Mucosa of rectum (tissue), 2 donors: ENCODE results near the gene ATAD3A.
"Not testable (repeated sequence)": the region's sequence is repeated elsewhere in the genome, so short reads cannot be mapped to it uniquely, and the experiment has no call there.

Source experiments
- H3K27ac ChIP-seq, 2 donors: one replicate each; pipeline ENCODE4 v1.7.0; 2013; ENCODE audit warnings: inconsistent platforms in 2 of 2, low read depth in 2 of 2, low read length in 2 of 2
- H3K27me3 ChIP-seq, 2 donors: one replicate each; pipeline ENCODE4 v1.7.0; 2013; ENCODE audit warnings: low read length in 2 of 2; ENCODE audit not compliant: control insufficient read depth in 2 of 2, insufficient read depth in 2 of 2
- H3K36me3 ChIP-seq, 2 donors: one replicate each; pipeline ENCODE4 v1.7.0; 2013; ENCODE audit warnings: low read length in 2 of 2; ENCODE audit not compliant: control insufficient read depth in 2 of 2, insufficient read depth in 2 of 2
- H3K4me1 ChIP-seq, 2 donors: one replicate each; pipeline ENCODE4 v1.7.0; 2013; ENCODE audit warnings: low read length in 2 of 2, mild to moderate bottlenecking in 1 of 2; ENCODE audit not compliant: control insufficient read depth in 2 of 2, insufficient read depth in 2 of 2
- H3K4me3 ChIP-seq, 2 donors: one replicate each; pipeline ENCODE4 v1.7.0; 2013; ENCODE audit warnings: low read length in 2 of 2
- H3K9ac ChIP-seq, 2 donors: one replicate each; pipeline ENCODE4 v1.7.0; 2013; ENCODE audit warnings: low read length in 2 of 2, low read depth in 1 of 2, mild to moderate bottlenecking in 1 of 2
- H3K9me3 ChIP-seq, 2 donors: one replicate each; pipeline ENCODE4 v1.7.0; 2013; ENCODE audit warnings: low read length in 2 of 2; ENCODE audit not compliant: control insufficient read depth in 2 of 2
- donor health status: healthy.
- donor health status: Normal muscosa, but diverticular disease.

Gene ATAD3A

DNA sequence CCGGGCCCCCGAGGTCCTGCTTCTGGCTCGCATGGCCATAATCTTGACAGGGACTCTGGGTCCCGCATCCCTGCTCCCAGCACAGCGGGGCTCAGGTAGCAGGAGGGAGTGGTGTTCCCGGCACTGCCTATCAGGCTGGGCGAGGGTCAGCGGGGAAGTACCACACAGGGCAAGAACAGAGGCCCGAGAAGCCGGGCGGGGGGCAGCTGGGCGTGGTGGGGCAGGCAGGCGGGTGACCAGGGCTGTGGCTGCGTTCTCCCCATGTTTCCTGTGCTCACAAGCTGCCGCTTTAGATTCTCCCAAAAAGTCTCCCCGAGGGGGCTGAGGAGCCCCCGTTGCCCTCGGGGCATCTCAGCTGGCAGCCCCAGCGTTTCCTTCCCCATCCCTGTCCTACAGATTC is 22.1 kb upstream of the ATAD3A start:
- H3K27ac ChIP-seq, result no peak overlapping the region
- H3K4me1 ChIP-seq, result no peaks in the 10 kb centered on the region
- H3K4me3 ChIP-seq, result no peak overlapping the region
- H3K36me3 ChIP-seq, result peaks cover 26 to 27% of the 10 kb centered on the region in 2 donors
- H3K9me3 ChIP-seq, result no peaks in the 10 kb centered on the region
- no peaks in the 10 kb centered on the region for H3K27me3 ChIP-seq
- no peak overlapping the region for H3K9ac ChIP-seq

- Histone ChIP-seq H3K4me3 (no peak overlapping the region), H3K9me3 (no peaks in the 10 kb centered on the region), H3K27ac (no peak overlapping the region), H3K4me1 (no peaks in the 10 kb centered on the region), H3K9ac (no peak overlapping the region), H3K27me3 (no peaks in the 10 kb centered on the region), H3K36me3 (peaks cover 25 to 26% of the 10 kb centered on the region in 2 donors)
These were observed 21.2 kb upstream of the ATAD3A start for GRCh38 chr1:1490633-1491230.

GRCh38 chr1:1491601-1492000 is 20.4 kb upstream of the ATAD3A start:
- Histone ChIP-seq H3K36me3 (peaks cover 23 to 26% of the 10 kb centered on the region in 2 donors), H3K9ac (no peak overlapping the region), H3K4me3 (no peak overlapping the region)

GRCh38 chr1:1494311-1494710 is 17.7 kb upstream of the ATAD3A start:
- H3K4me3 ChIP-seq, H3K9me3 ChIP-seq, H3K4me1 ChIP-seq, H3K9ac ChIP-seq, H3K27ac ChIP-seq, H3K27me3 ChIP-seq: not testable (repeated sequence)
- peaks cover 11 to 20% of the 10 kb centered on the region in 2 donors for H3K36me3 ChIP-seq

More at GRCh38 chr1:1491601-1492000, 20.4 kb upstream of the ATAD3A start:
- no peaks in the 10 kb centered on the region for H3K9me3 ChIP-seq
- H3K4me1 ChIP-seq, result no peaks in the 10 kb centered on the region
- H3K27me3 ChIP-seq, result no peaks in the 10 kb centered on the region
- H3K27ac ChIP-seq, result no peak overlapping the region

DNA sequence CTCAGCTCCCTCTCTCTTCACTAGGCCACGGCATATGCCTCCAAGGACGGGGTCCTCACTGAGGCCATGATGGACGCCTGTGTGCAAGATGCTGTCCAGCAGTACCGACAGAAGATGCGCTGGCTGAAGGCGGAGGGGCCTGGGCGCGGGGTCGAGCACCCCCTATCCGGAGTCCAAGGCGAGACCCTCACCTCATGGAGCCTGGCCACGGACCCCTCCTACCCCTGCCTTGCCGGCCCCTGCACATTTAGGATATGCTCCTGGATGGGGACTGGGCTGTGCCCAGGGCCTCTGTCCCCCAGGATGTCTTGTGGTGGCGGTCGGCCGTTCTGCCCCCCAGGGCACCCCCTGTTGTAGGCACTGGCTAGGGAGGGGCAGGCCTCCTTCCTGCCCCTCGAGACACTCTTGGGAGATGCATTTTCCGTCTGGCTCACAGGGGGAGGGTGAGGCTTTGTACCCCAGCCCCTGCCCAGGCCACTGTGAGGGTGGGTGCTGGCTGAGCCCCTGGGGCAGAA is 16.4 kb upstream of the ATAD3A start:
- H3K9ac ChIP-seq, H3K4me1 ChIP-seq, H3K9me3 ChIP-seq, H3K4me3 ChIP-seq, H3K27ac ChIP-seq, H3K27me3 ChIP-seq: not testable (repeated sequence)
- H3K36me3 ChIP-seq, result peaks cover 11 to 15% of the 10 kb centered on the region in 2 donors

- H3K4me1 ChIP-seq, H3K27me3 ChIP-seq, H3K9ac ChIP-seq, H3K36me3 ChIP-seq, H3K9me3 ChIP-seq: not testable (repeated sequence)
- Histone ChIP-seq H3K4me3 (peak overlapping the region in 1 of 2 donors; percentile 41), H3K27ac (peak overlapping the region; percentile 22 to 65)
These were observed 7.1 kb upstream of the ATAD3A start for GRCh38 chr1:1504777-1505365.

DNA sequence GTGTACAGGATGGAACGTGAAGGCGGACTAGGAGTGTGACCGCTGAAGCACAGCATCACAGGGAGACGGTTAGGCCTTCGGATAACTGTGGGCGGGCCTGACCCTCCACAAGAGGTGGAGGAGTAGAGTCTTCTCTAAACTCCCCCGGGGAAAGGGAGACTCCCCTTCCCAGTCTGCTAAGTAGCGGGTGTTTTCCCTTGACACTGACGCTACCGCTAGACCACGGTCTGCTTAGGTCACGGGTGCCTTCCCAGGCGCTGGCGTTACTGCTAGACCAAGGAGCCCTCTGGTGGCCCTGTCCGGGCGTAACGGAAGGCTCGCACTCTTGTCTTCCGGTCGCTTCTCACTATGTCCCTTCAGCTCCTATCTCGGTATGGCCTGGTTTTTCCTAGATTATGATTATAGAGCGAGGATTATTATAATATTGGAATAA is 6.6 kb upstream of the ATAD3A start:
- Histone ChIP-seq H3K27ac (peak overlapping the region; percentile 22 to 65), H3K4me3 (peak overlapping the region in 1 of 2 donors; percentile 41)
- H3K27me3 ChIP-seq, H3K36me3 ChIP-seq, H3K9me3 ChIP-seq, H3K9ac ChIP-seq, H3K4me1 ChIP-seq: not testable (repeated sequence)

- peak overlapping the region in 1 of 2 donors; percentile 12 for H3K9ac ChIP-seq
- H3K27ac ChIP-seq, result not testable (repeated sequence)
These were observed 6.2 kb upstream of the ATAD3A start for GRCh38 chr1:1505801-1506200.

DNA sequence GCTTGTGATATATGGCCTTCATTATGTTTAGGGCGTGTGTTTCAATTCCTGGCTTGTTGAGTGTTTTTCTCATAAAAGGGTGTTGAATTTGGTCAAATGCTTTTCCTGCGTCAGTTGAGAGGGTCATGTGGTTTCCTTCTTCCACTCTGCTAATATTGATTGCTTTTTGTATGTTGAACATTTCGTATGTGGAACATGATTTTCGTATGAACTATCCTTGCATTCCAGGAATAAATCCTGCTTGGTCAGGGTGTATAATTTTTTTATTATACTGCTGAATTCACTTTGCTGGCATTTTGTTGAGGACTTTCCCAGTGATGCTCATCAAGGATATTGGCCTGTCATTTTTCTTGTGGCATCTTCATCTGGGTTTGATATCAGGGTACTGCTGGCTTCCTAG is 4.7 kb upstream of the ATAD3A start:
- Histone ChIP-seq H3K36me3 (no peaks in the 10 kb centered on the region), H3K27ac (no peak overlapping the region)

More at GRCh38 chr1:1505801-1506200, 6.2 kb upstream of the ATAD3A start:
- H3K4me3 ChIP-seq, H3K27me3 ChIP-seq, H3K9me3 ChIP-seq, H3K4me1 ChIP-seq, H3K36me3 ChIP-seq: not testable (repeated sequence)

GRCh38 chr1:1508775-1509464 is 3.0 kb upstream of the ATAD3A start:
- H3K9ac ChIP-seq, H3K4me1 ChIP-seq, H3K9me3 ChIP-seq, H3K27ac ChIP-seq, H3K4me3 ChIP-seq, H3K36me3 ChIP-seq, H3K27me3 ChIP-seq: not testable (repeated sequence)

More for the DNA sequence above, 4.7 kb upstream of the ATAD3A start:
- H3K9me3 ChIP-seq, result no peaks in the 10 kb centered on the region
- H3K4me1 ChIP-seq, result peaks cover 6 to 9% of the 10 kb centered on the region in 2 donors
- no peaks in the 10 kb centered on the region for H3K27me3 ChIP-seq
- no peak overlapping the region for H3K4me3 ChIP-seq
- no peak overlapping the region for H3K9ac ChIP-seq
